ES-I3 (cell line): ENCODE results near the gene RCVRN.

ENCODE experiments used
- H3K36me3 ChIP-seq: 2 replicates; pipeline ENCODE4 v1.6.1; 2013; ENCODE audit warnings: mild to moderate bottlenecking, low read length, control low read depth, moderate library complexity; ENCODE audit not compliant: insufficient read depth
- H3K4me1 ChIP-seq: 2 replicates; pipeline ENCODE4 v1.6.1; 2013; ENCODE audit warnings: mild to moderate bottlenecking, control low read depth, low read length; ENCODE audit not compliant: insufficient read depth
- H3K9ac ChIP-seq: 2 replicates; pipeline ENCODE4 v1.6.1; 2013; ENCODE audit warnings: low read depth, mild to moderate bottlenecking, low read length, moderate library complexity
- H3K9me3 ChIP-seq: 2 replicates; pipeline ENCODE4 v1.6.1; 2013; ENCODE audit warnings: mild to moderate bottlenecking, low read length, moderate library complexity; ENCODE audit not compliant: control insufficient read depth, insufficient read depth

Gene RCVRN

GRCh38 chr17:9897372-9897968, 7.6 kb downstream of the RCVRN start:
- no peaks in the 10 kb centered on the region for H3K36me3 ChIP-seq
- no peaks in the 10 kb centered on the region for H3K4me1 ChIP-seq
- H3K9me3 ChIP-seq, result no peaks in the 10 kb centered on the region
- H3K9ac ChIP-seq, result no peak overlapping the region

- Histone ChIP-seq H3K4me1 (no peaks in the 10 kb centered on the region), H3K9me3 (no peaks in the 10 kb centered on the region), H3K9ac (no peak overlapping the region), H3K36me3 (no peaks in the 10 kb centered on the region)
Measured at GRCh38 chr17:9895923-9896322, 9.1 kb downstream of the RCVRN start.

- Histone ChIP-seq H3K9ac (no peak overlapping the region), H3K36me3 (no peaks in the 10 kb centered on the region), H3K4me1 (no peaks in the 10 kb centered on the region), H3K9me3 (no peaks in the 10 kb centered on the region)
Measured at GRCh38 chr17:9894231-9894630, 10.8 kb downstream of the RCVRN start.

- no peaks in the 10 kb centered on the region for H3K4me1 ChIP-seq
Measured at GRCh38 chr17:9893411-9894012, 11.6 kb downstream of the RCVRN start.

GRCh38 chr17:9890124-9890523, 14.9 kb downstream of the RCVRN start:
- H3K9ac ChIP-seq, result no peak overlapping the region
- no peaks in the 10 kb centered on the region for H3K36me3 ChIP-seq
- H3K9me3 ChIP-seq, result peaks cover 3% of the 10 kb centered on the region; the same call in 1 of the 2 replicates
- H3K4me1 ChIP-seq, result no peaks in the 10 kb centered on the region

More at GRCh38 chr17:9893411-9894012, 11.6 kb downstream of the RCVRN start:
- Histone ChIP-seq H3K36me3 (no peaks in the 10 kb centered on the region), H3K9me3 (no peaks in the 10 kb centered on the region), H3K9ac (no peak overlapping the region)

- Histone ChIP-seq H3K4me1 (no peaks in the 10 kb centered on the region), H3K9me3 (peaks cover 13% of the 10 kb centered on the region), H3K36me3 (no peaks in the 10 kb centered on the region), H3K9ac (no peak overlapping the region)
Measured at GRCh38 chr17:9887508-9887907, 17.6 kb downstream of the RCVRN start.

- no peaks in the 10 kb centered on the region for H3K36me3 ChIP-seq
- H3K4me1 ChIP-seq, result no peaks in the 10 kb centered on the region
- H3K9me3 ChIP-seq, result peaks cover 22% of the 10 kb centered on the region
- H3K9ac ChIP-seq, result no peak overlapping the region
Measured at GRCh38 chr17:9886141-9886930, 18.7 kb downstream of the RCVRN start.

- Histone ChIP-seq H3K9me3 (peaks cover 22% of the 10 kb centered on the region), H3K36me3 (no peaks in the 10 kb centered on the region), H3K9ac (no peak overlapping the region), H3K4me1 (no peaks in the 10 kb centered on the region)
Measured at GRCh38 chr17:9883451-9883850, 21.6 kb downstream of the RCVRN start.

- no peaks in the 10 kb centered on the region for H3K4me1 ChIP-seq
- no peaks in the 10 kb centered on the region for H3K36me3 ChIP-seq
- no peak overlapping the region for H3K9ac ChIP-seq
- H3K9me3 ChIP-seq, result peaks cover 21% of the 10 kb centered on the region
Measured at GRCh38 chr17:9880582-9880999, 24.5 kb downstream of the RCVRN start.

- no peak overlapping the region for H3K9ac ChIP-seq
- no peaks in the 10 kb centered on the region for H3K4me1 ChIP-seq
- H3K36me3 ChIP-seq, result no peaks in the 10 kb centered on the region
- peaks cover 19% of the 10 kb centered on the region; the same call in 1 of the 2 replicates for H3K9me3 ChIP-seq
Measured at GRCh38 chr17:9878786-9879525, 26.1 kb downstream of the RCVRN start.

- H3K4me1 ChIP-seq, result no peaks in the 10 kb centered on the region
- H3K36me3 ChIP-seq, result no peaks in the 10 kb centered on the region
- peaks cover 15% of the 10 kb centered on the region; the same call in 1 of the 2 replicates for H3K9me3 ChIP-seq
- no peak overlapping the region for H3K9ac ChIP-seq
Measured at GRCh38 chr17:9878356-9878755, 26.7 kb downstream of the RCVRN start.

GRCh38 chr17:9875441-9875840, 29.6 kb downstream of the RCVRN start:
- Histone ChIP-seq H3K4me1 (no peaks in the 10 kb centered on the region), H3K36me3 (no peaks in the 10 kb centered on the region), H3K9me3 (no peaks in the 10 kb centered on the region), H3K9ac (no peak overlapping the region)

GRCh38 chr17:9874722-9875121, 30.3 kb downstream of the RCVRN start:
- Histone ChIP-seq H3K9ac (no peak overlapping the region), H3K9me3 (no peaks in the 10 kb centered on the region), H3K36me3 (no peaks in the 10 kb centered on the region), H3K4me1 (no peaks in the 10 kb centered on the region)

- Histone ChIP-seq H3K9me3 (no peaks in the 10 kb centered on the region), H3K9ac (no peak overlapping the region), H3K4me1 (no peaks in the 10 kb centered on the region), H3K36me3 (no peaks in the 10 kb centered on the region)
Measured at GRCh38 chr17:9872852-9873251, 32.2 kb downstream of the RCVRN start.
